Measurements from ENCODE around the gene SPRYD3.
A peak's percentile ranks its signal among the peaks of the same experiment; 100 is the strongest.
"Not testable (repeated sequence)": the region's sequence is repeated elsewhere in the genome, so short reads cannot be mapped to it uniquely, and the experiment has no call there.

SPRYD3 gene

DNA sequence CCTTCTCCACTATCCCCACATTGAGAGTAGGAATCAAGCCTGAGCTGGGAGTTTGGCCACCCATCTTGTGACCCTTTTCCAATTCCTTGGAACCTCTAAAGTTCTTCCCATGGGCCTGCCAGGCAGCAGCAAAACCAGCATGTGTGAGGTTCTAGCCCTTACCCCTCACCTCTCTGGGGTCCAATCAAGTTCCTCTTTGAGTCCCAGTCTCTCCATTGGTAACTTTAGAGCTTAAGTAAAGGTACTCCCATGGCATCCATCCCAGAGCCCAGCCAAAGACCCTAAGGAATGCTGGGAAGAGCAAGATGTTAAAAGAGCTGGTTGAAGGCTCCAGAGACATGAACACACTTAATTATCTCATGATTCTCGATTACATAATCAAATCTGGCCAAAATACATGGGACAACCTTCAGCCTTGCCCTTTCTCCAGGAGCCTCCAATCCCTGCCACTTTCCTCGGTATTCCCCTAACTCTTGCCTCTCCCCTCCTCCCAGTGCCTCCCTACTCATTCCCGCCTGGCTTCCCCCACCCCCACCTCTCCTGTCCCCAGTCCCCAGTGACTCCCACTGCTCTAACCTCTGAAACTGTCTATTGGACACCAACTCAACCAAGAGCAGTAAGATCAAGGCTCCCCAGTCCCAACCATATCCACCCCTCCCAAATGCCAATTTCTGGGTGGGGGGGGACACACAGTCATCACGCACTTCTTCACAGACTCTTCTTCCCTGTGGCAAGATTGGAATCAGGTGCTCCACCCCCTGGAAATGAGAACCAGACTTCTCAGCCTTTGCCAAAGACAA is 34.1 kb downstream of the SPRYD3 start:
- Mint-ChIP-seq H3K4me1 (peaks cover 11% of the 10 kb centered on the region), H3K27ac (ENCODE audit: low read depth) (no peak overlapping the region), H3K27me3 (no peaks in the 10 kb centered on the region), H3K36me3 (ENCODE audit: insufficient read depth) (peaks cover 21% of the 10 kb centered on the region), H3K9me3 (no peaks in the 10 kb centered on the region), H3K4me3 (peak overlapping the region; percentile 91)
- DNase-seq (ENCODE audit: low spot score in 2 of 2) (no peak), ATAC-seq (replicated peaks; ENCODE audit: extremely low read depth, poor library complexity, severe bottlenecking) (no peak)

GRCh38 chr12:53044052-53044581 is 35.1 kb downstream of the SPRYD3 start:
- H3K4me1 Mint-ChIP-seq: peaks cover 12% of the 10 kb centered on the region
- no peak overlapping the region for H3K4me3 Mint-ChIP-seq
- peaks cover 28% of the 10 kb centered on the region for H3K36me3 Mint-ChIP-seq (ENCODE audit: insufficient read depth)
- no peaks in the 10 kb centered on the region for H3K9me3 Mint-ChIP-seq
- no peaks in the 10 kb centered on the region for H3K27me3 Mint-ChIP-seq
- DNase-seq (ENCODE audit: low spot score in 2 of 2) (no peak), ATAC-seq (replicated peaks; ENCODE audit: extremely low read depth, poor library complexity, severe bottlenecking) (no peak)
- no peak overlapping the region for H3K27ac Mint-ChIP-seq (ENCODE audit: low read depth)

DNA sequence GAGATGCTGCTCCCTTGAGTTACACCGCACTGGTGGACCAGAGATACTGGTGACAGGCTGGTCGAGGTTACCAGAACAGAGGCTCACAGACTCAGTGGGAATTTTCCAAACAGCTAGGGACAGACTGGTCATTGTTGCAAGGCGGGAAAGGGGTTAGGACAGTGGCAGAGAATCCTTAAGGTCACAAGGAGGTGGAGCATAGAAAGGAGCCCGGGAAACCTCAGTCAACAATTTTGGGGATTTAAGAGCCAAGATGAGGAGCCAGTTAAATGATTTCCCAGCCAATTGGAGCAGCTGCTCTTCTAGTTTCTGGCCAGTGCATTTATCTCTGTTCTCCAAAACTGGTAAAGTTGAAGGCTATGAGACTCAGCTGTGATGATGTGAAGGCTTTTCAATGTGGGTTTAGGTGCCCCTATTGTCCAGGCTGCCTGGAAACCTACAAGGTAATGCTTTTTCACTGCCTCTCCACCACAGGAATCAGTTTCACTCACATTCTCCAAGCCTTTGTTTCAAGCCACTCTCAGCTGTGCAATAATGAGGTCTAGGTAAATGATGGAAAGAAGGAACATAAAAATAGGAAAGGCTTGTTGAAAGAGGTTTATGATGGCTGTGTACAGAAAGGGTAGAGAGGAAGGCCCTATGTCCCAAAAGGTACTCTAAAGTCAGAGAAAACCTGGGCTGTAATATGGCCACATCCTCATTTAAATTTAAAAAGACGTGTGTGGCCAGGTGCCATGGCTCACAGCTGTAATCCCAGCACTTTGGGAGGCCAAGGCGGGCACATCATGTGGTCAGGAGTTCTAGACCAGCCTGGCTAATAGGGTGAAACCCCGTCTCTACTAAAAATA is 36.4 kb downstream of the SPRYD3 start:
- Mint-ChIP-seq H3K9me3 (no peaks in the 10 kb centered on the region), H3K36me3 (ENCODE audit: insufficient read depth) (peaks cover 37% of the 10 kb centered on the region)

DNA sequence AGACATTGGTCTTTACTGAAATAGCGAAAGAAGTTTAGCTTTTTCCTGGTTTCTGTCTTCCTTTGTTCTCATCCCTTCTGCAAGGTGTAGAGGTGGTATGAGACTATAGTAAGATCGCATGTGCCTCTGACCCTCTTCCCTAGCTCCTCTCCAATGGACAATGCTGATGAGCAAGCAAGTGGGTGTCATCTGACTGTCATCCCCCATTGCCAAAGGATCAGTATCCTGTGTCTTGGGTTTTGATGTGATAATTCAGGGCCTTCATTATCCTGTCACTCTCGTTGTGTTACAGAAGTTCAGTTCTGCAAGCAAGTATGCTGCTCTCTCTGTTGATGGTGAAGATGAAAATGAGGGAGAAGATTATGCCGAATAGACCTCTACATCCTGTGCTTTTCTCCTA is 39.3 kb downstream of the SPRYD3 start:
- H3K4me3 Mint-ChIP-seq: no peak overlapping the region
- DNase-seq (ENCODE audit: low spot score in 2 of 2) (no peak), ATAC-seq (replicated peaks; ENCODE audit: extremely low read depth, poor library complexity, severe bottlenecking) (no peak)
- peaks cover 15% of the 10 kb centered on the region for H3K4me1 Mint-ChIP-seq
- H3K27me3 Mint-ChIP-seq: no peaks in the 10 kb centered on the region
- peaks cover 63% of the 10 kb centered on the region for H3K36me3 Mint-ChIP-seq (ENCODE audit: insufficient read depth)
- no peak overlapping the region for H3K27ac Mint-ChIP-seq (ENCODE audit: low read depth)
- no peaks in the 10 kb centered on the region for H3K9me3 Mint-ChIP-seq

More for the DNA sequence above, 36.4 kb downstream of the SPRYD3 start:
- no peak overlapping the region for H3K4me3 Mint-ChIP-seq
- H3K27ac Mint-ChIP-seq (ENCODE audit: low read depth): no peak overlapping the region
- DNase-seq (ENCODE audit: low spot score in 2 of 2) (no peak), ATAC-seq (replicated peaks; ENCODE audit: extremely low read depth, poor library complexity, severe bottlenecking) (no peak)
- peaks cover 25% of the 10 kb centered on the region for H3K4me1 Mint-ChIP-seq
- H3K27me3 Mint-ChIP-seq: no peaks in the 10 kb centered on the region

DNA sequence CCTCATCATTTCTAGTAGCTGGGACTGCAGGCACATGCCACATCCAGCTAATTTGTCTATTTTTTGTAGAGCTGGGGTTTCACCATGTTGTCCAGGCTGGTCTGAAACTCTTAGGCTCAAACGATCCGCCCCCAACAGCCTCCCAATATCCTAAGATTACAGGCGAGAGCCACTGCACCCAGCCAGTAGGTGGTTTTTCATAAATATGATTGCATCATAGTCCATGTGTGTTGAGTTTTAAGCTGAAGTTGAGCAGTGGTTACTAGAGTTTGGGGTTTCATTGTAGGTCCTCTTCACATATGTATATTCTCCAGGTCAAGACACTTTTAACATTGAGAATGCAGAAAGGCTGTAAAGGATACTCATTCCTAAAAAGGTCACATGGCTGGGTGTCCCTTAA is 42.4 kb downstream of the SPRYD3 start:
- peaks cover 15% of the 10 kb centered on the region for H3K4me1 Mint-ChIP-seq
- H3K36me3 Mint-ChIP-seq (ENCODE audit: insufficient read depth): peaks cover 80% of the 10 kb centered on the region
- no peak overlapping the region for H3K4me3 Mint-ChIP-seq
- ATAC-seq (replicated peaks; ENCODE audit: extremely low read depth, poor library complexity, severe bottlenecking) (no peak), DNase-seq (ENCODE audit: low spot score in 2 of 2) (no peak)
- no peaks in the 10 kb centered on the region for H3K27me3 Mint-ChIP-seq
- H3K9me3 Mint-ChIP-seq: no peaks in the 10 kb centered on the region
- H3K27ac Mint-ChIP-seq (ENCODE audit: low read depth): no peak overlapping the region

DNA sequence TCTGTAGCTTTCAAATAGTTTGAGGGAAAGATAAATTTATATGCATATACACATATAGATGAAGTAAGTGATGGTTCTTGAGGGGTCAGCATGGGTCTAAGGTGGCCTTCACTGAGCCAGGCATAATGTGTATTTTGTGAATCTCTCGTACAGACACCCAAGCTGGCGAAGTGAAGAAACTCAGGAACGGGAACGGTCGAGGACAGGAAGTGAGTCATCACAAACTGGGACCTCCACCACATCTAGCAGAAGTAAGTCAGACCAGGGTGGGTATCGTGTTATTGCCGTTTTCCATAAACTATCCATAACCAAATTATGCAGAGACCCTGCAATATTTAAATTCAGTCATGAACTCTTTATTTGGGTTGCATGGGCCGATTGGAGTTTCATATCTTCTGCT is 44.7 kb downstream of the SPRYD3 start:
- peaks cover 86% of the 10 kb centered on the region for H3K36me3 Mint-ChIP-seq (ENCODE audit: insufficient read depth)
- ATAC-seq (replicated peaks; ENCODE audit: extremely low read depth, poor library complexity, severe bottlenecking) (no peak), DNase-seq (ENCODE audit: low spot score in 2 of 2) (no peak)
- no peak overlapping the region for H3K27ac Mint-ChIP-seq (ENCODE audit: low read depth)
- H3K4me1 Mint-ChIP-seq: peaks cover 18% of the 10 kb centered on the region
- no peaks in the 10 kb centered on the region for H3K9me3 Mint-ChIP-seq
- H3K4me3 Mint-ChIP-seq: no peak overlapping the region
- H3K27me3 Mint-ChIP-seq: no peaks in the 10 kb centered on the region

- DNase-seq (ENCODE audit: low spot score in 2 of 2); H3K27ac Mint-ChIP-seq (ENCODE audit: low read depth); H3K27me3 Mint-ChIP-seq; H3K4me3 Mint-ChIP-seq; ATAC-seq (replicated peaks; ENCODE audit: extremely low read depth, poor library complexity, severe bottlenecking); H3K9me3 Mint-ChIP-seq: not testable (repeated sequence)
- Mint-ChIP-seq H3K36me3 (ENCODE audit: insufficient read depth) (peaks cover 84% of the 10 kb centered on the region), H3K4me1 (peaks cover 15% of the 10 kb centered on the region)
Observed at GRCh38 chr12:53033832-53034231, 45.4 kb downstream of the SPRYD3 start.

GRCh38 chr12:53031616-53032015 is 47.6 kb downstream of the SPRYD3 start:
- no peak for DNase-seq (ENCODE audit: low spot score in 2 of 2)
- H3K4me1 Mint-ChIP-seq: peaks cover 4% of the 10 kb centered on the region
- H3K9me3 Mint-ChIP-seq: no peaks in the 10 kb centered on the region
- H3K27me3 Mint-ChIP-seq: no peaks in the 10 kb centered on the region
- H3K36me3 Mint-ChIP-seq (ENCODE audit: insufficient read depth): peaks cover 86% of the 10 kb centered on the region
- H3K27ac Mint-ChIP-seq (ENCODE audit: low read depth): no peak overlapping the region
- no peak overlapping the region for H3K4me3 Mint-ChIP-seq
- no peak for ATAC-seq (replicated peaks; ENCODE audit: extremely low read depth, poor library complexity, severe bottlenecking)

GRCh38 chr12:53027014-53027413 is 52.2 kb downstream of the SPRYD3 start:
- not testable (repeated sequence) for H3K4me1 Mint-ChIP-seq; DNase-seq (ENCODE audit: low spot score in 2 of 2); H3K4me3 Mint-ChIP-seq; H3K27me3 Mint-ChIP-seq; ATAC-seq (replicated peaks; ENCODE audit: extremely low read depth, poor library complexity, severe bottlenecking); H3K9me3 Mint-ChIP-seq
- Mint-ChIP-seq H3K36me3 (ENCODE audit: insufficient read depth) (peaks cover 83% of the 10 kb centered on the region), H3K27ac (ENCODE audit: low read depth) (peak overlapping the region; percentile 0)

- Mint-ChIP-seq H3K9me3 (no peaks in the 10 kb centered on the region), H3K4me3 (no peak overlapping the region), H3K36me3 (ENCODE audit: insufficient read depth) (peaks cover 82% of the 10 kb centered on the region), H3K4me1 (peaks cover 4% of the 10 kb centered on the region), H3K27ac (ENCODE audit: low read depth) (no peak overlapping the region), H3K27me3 (no peaks in the 10 kb centered on the region)
- ATAC-seq (replicated peaks; ENCODE audit: extremely low read depth, poor library complexity, severe bottlenecking) (no peak), DNase-seq (ENCODE audit: low spot score in 2 of 2) (no peak)
Observed at GRCh38 chr12:53025250-53025649, 53.9 kb downstream of the SPRYD3 start.

DNA sequence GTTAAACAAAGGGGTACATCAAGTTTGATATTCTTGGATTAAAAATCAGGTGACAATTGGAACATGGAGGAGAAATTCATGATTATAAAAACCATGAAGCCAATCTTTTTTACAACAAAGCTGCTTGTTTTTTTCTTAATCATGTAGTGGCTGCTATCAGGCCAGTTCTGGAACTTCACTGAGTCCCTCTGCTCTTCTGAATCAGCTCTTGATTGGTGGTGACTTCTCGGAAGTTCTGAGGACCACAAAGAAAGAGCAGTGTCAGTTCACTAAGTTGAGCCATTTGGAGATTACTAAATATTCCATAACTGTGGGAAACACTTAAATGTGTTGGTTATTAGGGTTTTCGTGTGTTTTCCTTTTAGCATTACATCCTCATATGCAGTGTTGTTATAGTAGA is 64.5 kb downstream of the SPRYD3 start:
- Mint-ChIP-seq H3K4me1 (peaks cover 42% of the 10 kb centered on the region), H3K36me3 (ENCODE audit: insufficient read depth) (peaks cover 53% of the 10 kb centered on the region)

More for the DNA sequence above, 64.5 kb downstream of the SPRYD3 start:
- no peak for DNase-seq (ENCODE audit: low spot score in 2 of 2)
- Mint-ChIP-seq H3K9me3 (no peaks in the 10 kb centered on the region), H3K27ac (ENCODE audit: low read depth) (peak overlapping the region; percentile 51), H3K27me3 (no peaks in the 10 kb centered on the region), H3K4me3 (no peak overlapping the region)
- ATAC-seq (replicated peaks; ENCODE audit: extremely low read depth, poor library complexity, severe bottlenecking): no peak
